Epithelial cell of proximal tubule (primary cell): ENCODE data around the gene FBXO5. TPM values are rescaled to one million over a fixed set of nuclear protein-coding genes. Genes with fewer than 3 reads are reported as not detected.
"Not testable (repeated sequence)": the region's sequence is repeated elsewhere in the genome, so short reads cannot be mapped to it uniquely, and the experiment has no call there.

ENCODE experiments used
- DNase-seq: peaks from one replicate; pipeline ENCODE4 v3.0.0-alpha.2; 2011; ENCODE audit warnings: low read depth
- H3K4me3 ChIP-seq: 2 replicates; pipeline ENCODE4 v1.5.1; 2011; ENCODE audit warnings: low read depth, mild to moderate bottlenecking, low read length
- total RNA-seq: library from RNA; depleted of rRNA; stranded (reverse); fragments of >200 nt; gene quantifications from 2 replicates; pipeline ENCODE4 v1.2.3, GENCODE V29; 2015
- TF ChIP-seq, protein P1 (sequence below): conservative IDR thresholded peaks from 2 replicates; pipeline ENCODE4 v1.5.1; 2012; ENCODE audit warnings: low read depth, mild to moderate bottlenecking, low read length

The FBXO5 gene
- total RNA-seq, 1 donor from 2014 or later = 30.8 TPM

- DNase-seq = no peak
- H3K4me3 ChIP-seq = no peak overlapping the region
- TF ChIP-seq, protein P1, sequence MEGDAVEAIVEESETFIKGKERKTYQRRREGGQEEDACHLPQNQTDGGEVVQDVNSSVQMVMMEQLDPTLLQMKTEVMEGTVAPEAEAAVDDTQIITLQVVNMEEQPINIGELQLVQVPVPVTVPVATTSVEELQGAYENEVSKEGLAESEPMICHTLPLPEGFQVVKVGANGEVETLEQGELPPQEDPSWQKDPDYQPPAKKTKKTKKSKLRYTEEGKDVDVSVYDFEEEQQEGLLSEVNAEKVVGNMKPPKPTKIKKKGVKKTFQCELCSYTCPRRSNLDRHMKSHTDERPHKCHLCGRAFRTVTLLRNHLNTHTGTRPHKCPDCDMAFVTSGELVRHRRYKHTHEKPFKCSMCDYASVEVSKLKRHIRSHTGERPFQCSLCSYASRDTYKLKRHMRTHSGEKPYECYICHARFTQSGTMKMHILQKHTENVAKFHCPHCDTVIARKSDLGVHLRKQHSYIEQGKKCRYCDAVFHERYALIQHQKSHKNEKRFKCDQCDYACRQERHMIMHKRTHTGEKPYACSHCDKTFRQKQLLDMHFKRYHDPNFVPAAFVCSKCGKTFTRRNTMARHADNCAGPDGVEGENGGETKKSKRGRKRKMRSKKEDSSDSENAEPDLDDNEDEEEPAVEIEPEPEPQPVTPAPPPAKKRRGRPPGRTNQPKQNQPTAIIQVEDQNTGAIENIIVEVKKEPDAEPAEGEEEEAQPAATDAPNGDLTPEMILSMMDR = no peak
Measured at GRCh38 chr6:152969688-152970418, 13.0 kb downstream of the FBXO5 start.

DNA sequence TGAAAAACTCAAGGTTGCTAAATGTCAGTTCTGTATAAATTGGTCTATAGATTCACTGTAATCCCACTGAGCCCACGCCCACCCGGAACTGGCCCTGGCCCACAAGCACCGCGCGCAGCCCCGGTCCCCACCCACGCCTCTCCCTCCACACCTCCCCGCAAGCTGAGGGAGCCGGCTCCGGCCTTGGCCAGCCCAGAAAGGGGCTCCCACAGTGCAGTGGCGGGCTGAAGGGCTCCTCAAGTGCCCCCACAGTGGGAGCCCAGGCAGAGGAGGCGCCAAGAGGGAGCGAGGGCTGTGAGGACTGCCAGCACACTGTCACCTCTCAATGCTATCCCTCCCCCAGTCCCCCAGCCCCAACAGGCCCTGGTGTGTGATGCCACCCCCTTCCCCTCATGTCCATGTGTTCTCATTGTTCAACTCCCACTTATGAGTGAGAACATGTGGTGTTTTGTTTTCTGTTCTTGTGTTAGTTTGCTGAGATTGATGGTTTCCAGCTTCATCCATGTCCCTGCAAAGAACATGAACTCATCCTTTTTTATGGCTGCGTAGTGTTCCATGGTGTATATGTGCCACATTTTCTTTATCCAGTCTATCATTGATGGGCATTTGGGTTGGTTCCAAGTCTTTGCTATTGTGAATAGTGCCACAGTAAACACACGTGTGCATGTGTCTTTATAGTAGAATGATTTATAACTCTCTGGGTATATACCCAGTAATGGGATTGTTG, 16.5 kb downstream of the FBXO5 start:
- DNase-seq, H3K4me3 ChIP-seq: not testable (repeated sequence)

- TF ChIP-seq, protein P1 = no peak
- DNase-seq = no peak
- no peak overlapping the region for H3K4me3 ChIP-seq
Measured at GRCh38 chr6:152959333-152959732, 23.5 kb downstream of the FBXO5 start.

GRCh38 chr6:152957796-152958195, 25.0 kb downstream of the FBXO5 start:
- TF ChIP-seq, protein P1 = no peak
- no peak overlapping the region for H3K4me3 ChIP-seq
- no peak for DNase-seq

DNA sequence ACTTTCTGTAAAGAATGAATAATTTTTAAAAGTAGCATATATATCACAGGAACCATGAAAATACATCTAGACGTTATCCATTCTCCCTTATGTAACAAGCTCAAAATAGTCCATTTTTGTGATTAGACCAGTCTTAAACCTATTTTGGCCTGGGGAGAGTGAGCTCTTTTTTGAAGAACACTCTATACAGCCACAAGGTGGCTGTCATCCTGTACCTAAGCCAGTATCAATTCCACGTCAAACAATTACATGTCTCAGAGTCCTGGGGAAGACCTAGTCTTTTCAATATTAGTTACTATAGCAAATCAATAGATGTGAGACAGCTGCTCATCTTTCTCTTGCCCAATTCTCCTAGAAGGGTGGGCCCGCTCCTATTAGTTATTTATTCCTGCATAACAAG, 28.4 kb downstream of the FBXO5 start:
- TF ChIP-seq, protein P1 = peak; percentile 38
- no peak overlapping the region for H3K4me3 ChIP-seq
- no peak for DNase-seq

DNA sequence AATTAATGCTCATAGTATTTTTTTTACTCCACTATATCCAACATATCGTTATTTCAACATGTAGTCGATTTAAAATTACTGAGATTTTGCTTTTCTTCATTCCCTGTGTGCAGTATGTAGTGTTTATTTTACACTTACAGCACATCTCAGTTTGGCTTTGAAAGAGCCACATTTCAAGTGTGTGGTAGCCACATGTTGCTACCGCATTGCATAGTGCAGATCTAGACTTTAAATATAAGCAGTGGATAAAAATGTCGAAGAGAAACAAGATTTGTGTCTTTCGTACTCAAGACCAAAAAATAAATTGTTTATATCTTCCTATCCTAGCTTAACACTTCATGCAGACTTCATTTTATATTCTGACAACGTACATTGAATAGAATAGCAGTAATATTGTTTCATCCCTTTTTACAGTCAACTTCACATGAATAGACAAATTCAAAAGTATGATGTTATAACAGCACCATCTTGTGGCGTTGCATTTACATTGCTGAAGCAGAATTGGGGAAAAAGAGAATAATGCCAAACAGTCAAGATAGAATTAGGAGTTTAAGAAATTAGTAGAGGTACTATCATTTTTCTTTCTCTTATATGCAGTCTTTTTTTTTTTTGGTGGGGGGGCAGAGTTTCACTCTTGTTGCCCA, 29.9 kb downstream of the FBXO5 start:
- H3K4me3 ChIP-seq = no peak overlapping the region
- DNase-seq = no peak
- TF ChIP-seq, protein P1 = peak; percentile 66

DNA sequence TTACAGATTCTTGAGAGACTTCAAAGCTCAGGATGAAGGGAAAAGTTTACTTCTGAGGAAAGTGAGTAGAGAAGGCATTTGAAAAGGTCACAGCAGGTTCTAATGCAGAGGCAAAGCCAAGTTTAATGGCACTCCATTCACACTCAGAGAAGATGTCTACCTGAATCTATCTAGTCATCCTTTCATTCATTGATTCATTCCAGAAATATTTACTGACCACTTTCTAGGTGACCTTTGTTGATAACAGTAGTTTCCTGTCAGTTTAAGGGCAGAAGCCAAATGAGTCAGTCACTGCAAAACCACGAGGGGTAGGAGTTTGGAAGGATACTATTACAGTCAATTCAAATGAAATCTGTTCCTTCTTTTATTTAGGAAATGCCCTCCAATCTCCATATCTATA, 30.8 kb downstream of the FBXO5 start:
- H3K4me3 ChIP-seq = no peak overlapping the region
- TF ChIP-seq, protein P1 = no peak
- no peak for DNase-seq
